Naive thymus-derived CD8-positive, alpha-beta T cell (primary cell): ENCODE data around the gene RIOX2. TPM values are rescaled to one million over a fixed set of nuclear protein-coding genes. Genes with fewer than 3 reads are reported as not detected.

Source experiments
- ATAC-seq, 2 donors: fragments of 150-1000 bp; cut with Tn5 transposase in 1 of 2; sonication (Bioruptor Pico), chemical (Tn5 transposase) in 1 of 2; 1 replicate in 1 of 2; 2 replicates in 1 of 2; pipeline ENCODE4 v1.10.0; 2021; ENCODE audit warnings: mild to moderate bottlenecking in 2 of 2, moderate library complexity in 2 of 2
- POLR2A ChIA-PET: fragments of 350-600 bp; sonication (Branson Sonifier 250); formaldehyde crosslinking; loops from one replicate; lab custom pipeline; 2021; ENCODE audit warnings: antibody characterized with exemption; lab: Charles Lee
- DNase-seq, 10 donors: peaks; one replicate each; pipeline versions ENCODE4 v3.0.0 to v3.0.0-alpha.2; 2020 to 2022
- H3K27ac Mint-ChIP-seq, 10 donors: one replicate each; pipeline ENCODE4 v1.8.0; 2020 to 2022; ENCODE audit warnings: mild to moderate bottlenecking in 10 of 10, mixed read lengths in 10 of 10, moderate library complexity in 4 of 10, inconsistent platforms in 1 of 10
- H3K27me3 Mint-ChIP-seq, 5 donors: one replicate each; pipeline ENCODE4 v1.8.0; 2021 to 2022; ENCODE audit warnings: mixed read lengths in 5 of 5
- H3K36me3 Mint-ChIP-seq, 3 donors: one replicate each; pipeline ENCODE4 v1.8.0; 2020 to 2022; ENCODE audit warnings: mixed read lengths in 3 of 3, mild to moderate bottlenecking in 2 of 3, inconsistent platforms in 1 of 3
- H3K4me1 Mint-ChIP-seq, 4 donors: one replicate each; pipeline ENCODE4 v1.8.0; 2021 to 2022; ENCODE audit warnings: mixed read lengths in 4 of 4
- H3K4me3 Mint-ChIP-seq, 10 donors: one replicate each; pipeline ENCODE4 v1.8.0; 2020 to 2022; ENCODE audit warnings: mild to moderate bottlenecking in 10 of 10, mixed read lengths in 10 of 10, moderate library complexity in 6 of 10, inconsistent platforms in 1 of 10
- H3K9me3 Mint-ChIP-seq, 9 donors: one replicate each; pipeline ENCODE4 v1.8.0; 2020 to 2022; ENCODE audit warnings: mixed read lengths in 9 of 9, mild to moderate bottlenecking in 3 of 9, inconsistent platforms in 1 of 9, moderate library complexity in 1 of 9
- polyA plus RNA-seq, 3 donors: library from polyadenylated mRNA; unstranded; fragments of 300-500 nt; fragmentation: Illumina TruSeq; gene quantifications; one replicate each; pipeline ENCODE4 v1.2.3, GENCODE V29; 2021
- total RNA-seq, 8 experiments: library from RNA in 2 of 8; stranded (reverse) in 2 of 8; gene quantifications; one replicate each; pipeline ENCODE4 v1.2.3 and lab custom pipeline; 2021 to 2026

RIOX2 gene
- total and polyA plus RNA-seq, 5 experiments from 2014 or later: 26.9 to 36.5 (median 32.4) TPM

GRCh38 chr3:97987306-97987705, 15.1 kb upstream of the RIOX2 start:
- ATAC-seq (no peak), DNase-seq (no peak)
- Mint-ChIP-seq H3K36me3 (no peaks in the 10 kb centered on the region), H3K27ac (no peak overlapping the region), H3K4me3 (no peak overlapping the region), H3K27me3 (peaks cover 0 to 3% (median 0%) of the 10 kb centered on the region in 5 donors), H3K4me1 (peaks cover 7 to 25% (median 16%) of the 10 kb centered on the region in 4 donors), H3K9me3 (peaks cover 0 to 11% (median 0%) of the 10 kb centered on the region in 9 donors)
- POLR2A ChIA-PET: no interaction called here

DNA sequence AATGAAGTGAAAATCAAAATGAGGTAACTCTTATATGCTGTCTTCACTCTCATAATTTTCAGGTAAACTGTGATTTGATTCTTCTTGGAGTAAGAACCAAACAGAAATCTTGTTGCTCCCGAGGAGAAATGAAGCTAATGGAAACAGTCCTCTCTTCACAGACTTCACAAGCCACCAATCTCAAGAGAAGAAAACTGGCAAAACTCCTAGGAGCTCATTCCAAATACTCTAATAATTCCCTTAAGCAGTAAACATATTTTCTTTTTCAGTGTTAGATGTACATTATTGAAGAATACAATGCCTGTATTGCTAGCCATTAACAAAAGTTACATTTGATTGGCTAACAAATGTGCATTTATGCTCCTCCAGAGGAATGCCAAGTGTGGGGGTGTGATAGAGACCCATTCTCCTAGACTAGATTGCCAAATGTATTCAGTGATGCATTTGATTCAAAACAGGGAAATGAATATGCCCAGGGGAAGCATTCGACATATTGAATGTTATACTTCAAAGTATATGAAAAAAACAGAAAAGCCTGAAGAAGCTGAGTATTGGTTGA, 11.8 kb upstream of the RIOX2 start:
- H3K27me3 Mint-ChIP-seq: peaks cover 0 to 3% (median 0%) of the 10 kb centered on the region in 5 donors
- ATAC-seq (no peak), DNase-seq (no peak)
- no peaks in the 10 kb centered on the region for H3K4me1 Mint-ChIP-seq
- H3K9me3 Mint-ChIP-seq: peaks cover 0 to 11% (median 0%) of the 10 kb centered on the region in 9 donors
- POLR2A ChIA-PET: no interaction called here
- no peak overlapping the region for H3K4me3 Mint-ChIP-seq
- H3K36me3 Mint-ChIP-seq: no peaks in the 10 kb centered on the region
- H3K27ac Mint-ChIP-seq: no peak overlapping the region

DNA sequence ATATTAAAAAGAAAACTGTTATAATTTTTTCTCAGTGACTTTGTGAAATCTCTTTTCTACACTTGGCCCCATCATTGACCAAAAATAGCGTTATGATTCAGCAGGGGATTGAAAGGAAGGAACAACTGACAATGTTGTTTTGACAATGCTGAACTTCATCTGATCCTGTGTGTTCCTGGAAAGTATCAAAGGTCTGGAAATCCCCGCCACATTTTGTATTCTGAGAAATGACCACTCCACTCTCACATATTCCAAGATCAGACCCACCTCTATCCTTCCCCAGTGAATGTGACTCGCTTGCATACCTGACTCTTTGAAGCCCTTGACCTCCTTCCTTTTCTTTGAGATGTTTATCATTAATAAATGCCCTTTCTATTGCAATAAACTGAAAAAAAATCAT, 9.7 kb upstream of the RIOX2 start:
- no peaks in the 10 kb centered on the region for H3K36me3 Mint-ChIP-seq
- H3K27ac Mint-ChIP-seq: no peak overlapping the region
- DNase-seq (no peak), ATAC-seq (no peak)
- peaks cover 0 to 3% (median 0%) of the 10 kb centered on the region in 5 donors for H3K27me3 Mint-ChIP-seq
- POLR2A ChIA-PET: no interaction called here
- H3K4me1 Mint-ChIP-seq: no peaks in the 10 kb centered on the region
- H3K4me3 Mint-ChIP-seq: no peak overlapping the region
- H3K9me3 Mint-ChIP-seq: no peaks in the 10 kb centered on the region

- no peaks in the 10 kb centered on the region for H3K27me3 Mint-ChIP-seq
- POLR2A ChIA-PET: no interaction called here
- ATAC-seq: no peak
- H3K27ac Mint-ChIP-seq: no peak overlapping the region
- no peaks in the 10 kb centered on the region for H3K9me3 Mint-ChIP-seq
- peaks cover 0 to 6% (median 4%) of the 10 kb centered on the region in 4 donors for H3K4me1 Mint-ChIP-seq
- no peaks in the 10 kb centered on the region for H3K36me3 Mint-ChIP-seq
- no peak for DNase-seq
- no peak overlapping the region for H3K4me3 Mint-ChIP-seq
Measured at GRCh38 chr3:97979610-97980009, 7.4 kb upstream of the RIOX2 start.

- Mint-ChIP-seq H3K4me3 (peak overlapping the region in 1 of 10 donors; percentile 23), H3K36me3 (no peaks in the 10 kb centered on the region), H3K4me1 (peaks cover 8 to 31% (median 27%) of the 10 kb centered on the region in 4 donors), H3K27ac (no peak overlapping the region), H3K9me3 (no peaks in the 10 kb centered on the region), H3K27me3 (no peaks in the 10 kb centered on the region)
- ATAC-seq (no peak), DNase-seq (no peak)
- POLR2A ChIA-PET: no interaction called here
Measured at GRCh38 chr3:97975466-97975865, 3.2 kb upstream of the RIOX2 start.

GRCh38 chr3:97974996-97975395, 2.8 kb upstream of the RIOX2 start:
- Mint-ChIP-seq H3K4me1 (peaks cover 12 to 36% (median 31%) of the 10 kb centered on the region in 4 donors), H3K4me3 (peak overlapping the region in 3 of 10 donors; percentile 23 to 55 (median 38)), H3K36me3 (no peaks in the 10 kb centered on the region), H3K9me3 (no peaks in the 10 kb centered on the region), H3K27ac (peak overlapping the region in 1 of 10 donors; percentile 5), H3K27me3 (no peaks in the 10 kb centered on the region)
- no peak for ATAC-seq
- POLR2A ChIA-PET: no interaction called here
- DNase-seq: no peak

DNA sequence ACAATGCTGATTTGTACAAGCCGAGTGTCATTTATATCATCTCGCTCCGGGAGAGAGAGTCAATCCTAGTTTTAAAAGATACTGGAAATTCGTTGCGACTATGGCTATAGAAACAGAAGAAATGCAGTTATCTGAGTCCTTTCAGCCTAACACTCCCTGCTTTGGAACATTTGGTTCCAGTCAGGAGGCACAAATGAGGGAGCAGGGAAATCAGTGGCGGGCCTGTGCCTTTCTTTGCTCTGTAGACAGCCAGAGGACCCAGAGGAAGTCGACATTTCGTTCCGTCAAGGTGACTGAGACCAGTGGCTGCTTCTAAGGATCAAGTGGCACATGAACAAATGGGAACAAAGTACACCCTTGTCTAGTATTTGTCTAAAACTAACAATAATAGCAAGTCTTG, 745 bp upstream of the RIOX2 start:
- ATAC-seq (no peak), DNase-seq (peak in 1 of 10 donors; percentile 3)
- POLR2A ChIA-PET: no interaction called here
- Mint-ChIP-seq H3K27me3 (no peaks in the 10 kb centered on the region), H3K27ac (peak overlapping the region; percentile 52 to 89 (median 84)), H3K4me1 (peaks cover 24 to 56% (median 50%) of the 10 kb centered on the region in 4 donors), H3K36me3 (no peaks in the 10 kb centered on the region), H3K4me3 (peak overlapping the region; percentile 71 to 88 (median 75)), H3K9me3 (no peaks in the 10 kb centered on the region)

GRCh38 chr3:97970956-97971620, 1.1 kb downstream of the RIOX2 start:
- Mint-ChIP-seq H3K27me3 (no peaks in the 10 kb centered on the region), H3K4me1 (peaks cover 27 to 72% (median 65%) of the 10 kb centered on the region in 4 donors)
- ATAC-seq: no peak

GRCh38 chr3:97970156-97970555, 2.1 kb downstream of the RIOX2 start:
- no peak for DNase-seq
- H3K27ac Mint-ChIP-seq: peak overlapping the region in 8 of 10 donors; percentile 6 to 85 (median 31)
- H3K4me1 Mint-ChIP-seq: peaks cover 30 to 78% (median 72%) of the 10 kb centered on the region in 4 donors
- peaks cover 0 to 25% (median 6%) of the 10 kb centered on the region in 3 donors for H3K36me3 Mint-ChIP-seq
- H3K4me3 Mint-ChIP-seq: peak overlapping the region; percentile 84 to 95 (median 92)
- POLR2A ChIA-PET: no interaction called here
- no peak for ATAC-seq
- no peaks in the 10 kb centered on the region for H3K9me3 Mint-ChIP-seq
- H3K27me3 Mint-ChIP-seq: no peaks in the 10 kb centered on the region

More at GRCh38 chr3:97970956-97971620, 1.1 kb downstream of the RIOX2 start:
- DNase-seq: no peak
- H3K4me3 Mint-ChIP-seq: peak overlapping the region; percentile 84 to 95 (median 92)
- peak overlapping the region; percentile 71 to 97 (median 94) for H3K27ac Mint-ChIP-seq
- no peaks in the 10 kb centered on the region for H3K9me3 Mint-ChIP-seq
- H3K36me3 Mint-ChIP-seq: peaks cover 0 to 16% (median 6%) of the 10 kb centered on the region in 3 donors
- POLR2A ChIA-PET: interaction anchor here (0.6 to 1.8 kb wide), 3 partner anchors 16 to 149 kb away, joined by 3 to 10 read pairs (median 4); partner anchors contain the start of gene CRYBG3

GRCh38 chr3:97969541-97969940, 2.7 kb downstream of the RIOX2 start:
- peaks cover 32 to 77% (median 74%) of the 10 kb centered on the region in 4 donors for H3K4me1 Mint-ChIP-seq
- ATAC-seq: no peak
- DNase-seq: no peak
- peak overlapping the region in 2 of 10 donors; percentile 16 to 61 for H3K27ac Mint-ChIP-seq
- H3K9me3 Mint-ChIP-seq: no peaks in the 10 kb centered on the region
- peak overlapping the region in 2 of 10 donors; percentile 22 to 95 for H3K4me3 Mint-ChIP-seq
- no peaks in the 10 kb centered on the region for H3K27me3 Mint-ChIP-seq
- H3K36me3 Mint-ChIP-seq: peaks cover 0 to 31% (median 6%) of the 10 kb centered on the region in 3 donors
- POLR2A ChIA-PET: no interaction called here

DNA sequence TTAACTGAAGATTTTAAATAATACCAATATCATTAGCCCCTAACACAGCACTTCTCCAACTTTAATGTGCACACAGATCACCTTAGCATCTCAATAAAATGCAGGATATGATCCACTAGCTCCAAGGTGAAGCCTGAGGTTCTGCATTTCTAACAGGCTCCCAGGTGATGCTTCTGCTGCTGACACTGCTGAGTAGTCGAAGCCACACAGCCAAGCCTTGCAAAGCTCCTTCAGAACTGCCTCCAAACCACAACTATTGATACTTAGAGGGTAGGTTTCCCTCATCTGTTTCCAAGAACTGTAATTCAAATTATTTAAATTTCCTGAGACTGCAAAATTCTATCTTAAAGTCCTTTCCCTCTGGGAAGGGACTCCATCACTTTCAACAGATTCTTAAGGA, 3.9 kb downstream of the RIOX2 start:
- no peak for ATAC-seq
- DNase-seq: no peak
- POLR2A ChIA-PET: no interaction called here
- H3K27me3 Mint-ChIP-seq: no peaks in the 10 kb centered on the region
- peaks cover 39 to 86% (median 82%) of the 10 kb centered on the region in 4 donors for H3K4me1 Mint-ChIP-seq
- H3K27ac Mint-ChIP-seq: peak overlapping the region in 2 of 10 donors; percentile 0 to 4
- H3K4me3 Mint-ChIP-seq: peak overlapping the region in 2 of 10 donors; percentile 9 to 29
- H3K36me3 Mint-ChIP-seq: peaks cover 0 to 41% (median 6%) of the 10 kb centered on the region in 3 donors
- H3K9me3 Mint-ChIP-seq: no peaks in the 10 kb centered on the region

DNA sequence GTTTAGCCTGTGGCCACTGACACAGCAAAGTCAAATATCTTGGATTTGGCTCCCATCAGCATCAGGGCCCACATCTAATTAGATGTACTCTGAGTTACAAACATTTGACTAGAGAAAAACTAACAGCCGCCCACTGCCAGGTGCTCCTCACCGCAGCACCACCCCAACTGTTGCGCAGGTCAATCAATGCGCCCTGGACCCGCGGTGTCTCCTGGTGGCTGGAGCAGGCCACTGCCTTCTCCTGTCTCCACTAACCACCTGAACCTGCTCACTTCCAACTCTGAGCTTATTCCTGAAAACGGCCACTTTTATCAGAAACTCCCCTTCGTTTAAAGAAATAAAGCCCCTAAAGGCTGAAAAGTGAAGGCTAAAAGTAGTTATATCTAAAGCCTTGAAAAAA, 4.3 kb downstream of the RIOX2 start:
- peak overlapping the region in 2 of 10 donors; percentile 4 to 84 for H3K27ac Mint-ChIP-seq
- H3K36me3 Mint-ChIP-seq: peaks cover 0 to 42% (median 6%) of the 10 kb centered on the region in 3 donors
- no peak for ATAC-seq
- POLR2A ChIA-PET: no interaction called here
- H3K4me3 Mint-ChIP-seq: peak overlapping the region in 3 of 10 donors; percentile 9 to 29 (median 14)
- no peaks in the 10 kb centered on the region for H3K9me3 Mint-ChIP-seq
- H3K4me1 Mint-ChIP-seq: peaks cover 39 to 84% (median 80%) of the 10 kb centered on the region in 4 donors
- DNase-seq: no peak
- H3K27me3 Mint-ChIP-seq: no peaks in the 10 kb centered on the region
